HG03159 (cell line): ENCODE data around the gene SAMD11.

Experiments used
- ATAC-seq: cut with Tn5 transposase; IDR thresholded peaks from one replicate; pipeline ENCODE4 v1.9.1; 2021; ENCODE audit warnings: mild to moderate bottlenecking, moderate library complexity; ENCODE audit not compliant: unreplicated experiment

SAMD11 gene

GRCh38 chr1:992362-992761 lies 68.6 kb downstream of the SAMD11 start:
- no peak for ATAC-seq

- ATAC-seq = no peak
Measured at GRCh38 chr1:993379-993995, 69.8 kb downstream of the SAMD11 start.
